K562 (cell line): ENCODE measurements around the gene BOC.

Source experiments
- HNRNPUL1 ChIP-seq: fragments of 200-400 bp; formaldehyde crosslinking; IDR thresholded peaks from 2 replicates; pipeline ENCODE4 v1.6.1; 2017; ENCODE audit warnings: low read length
- ZC3H11A ChIP-seq: IDR thresholded peaks from 2 replicates; pipeline ENCODE4 v1.6.1; 2012; ENCODE audit warnings: low read depth, low read length, improper control_type of control experiment
- TF ChIP-seq, protein P1 (sequence below), 2 experiments: fragments of 450-650 bp in 1 of 2; sonication (generic) in 1 of 2; formaldehyde crosslinking in 1 of 2; IDR thresholded peaks; 2 replicates each; pipeline versions ENCODE4 v1.7.1 to v1.9.0; 2016 to 2022; ENCODE audit warnings: inconsistent platforms in 1 of 2, mild to moderate bottlenecking in 1 of 2, missing genetic modification reagents in 1 of 2

- TF ChIP-seq, protein P1, sequence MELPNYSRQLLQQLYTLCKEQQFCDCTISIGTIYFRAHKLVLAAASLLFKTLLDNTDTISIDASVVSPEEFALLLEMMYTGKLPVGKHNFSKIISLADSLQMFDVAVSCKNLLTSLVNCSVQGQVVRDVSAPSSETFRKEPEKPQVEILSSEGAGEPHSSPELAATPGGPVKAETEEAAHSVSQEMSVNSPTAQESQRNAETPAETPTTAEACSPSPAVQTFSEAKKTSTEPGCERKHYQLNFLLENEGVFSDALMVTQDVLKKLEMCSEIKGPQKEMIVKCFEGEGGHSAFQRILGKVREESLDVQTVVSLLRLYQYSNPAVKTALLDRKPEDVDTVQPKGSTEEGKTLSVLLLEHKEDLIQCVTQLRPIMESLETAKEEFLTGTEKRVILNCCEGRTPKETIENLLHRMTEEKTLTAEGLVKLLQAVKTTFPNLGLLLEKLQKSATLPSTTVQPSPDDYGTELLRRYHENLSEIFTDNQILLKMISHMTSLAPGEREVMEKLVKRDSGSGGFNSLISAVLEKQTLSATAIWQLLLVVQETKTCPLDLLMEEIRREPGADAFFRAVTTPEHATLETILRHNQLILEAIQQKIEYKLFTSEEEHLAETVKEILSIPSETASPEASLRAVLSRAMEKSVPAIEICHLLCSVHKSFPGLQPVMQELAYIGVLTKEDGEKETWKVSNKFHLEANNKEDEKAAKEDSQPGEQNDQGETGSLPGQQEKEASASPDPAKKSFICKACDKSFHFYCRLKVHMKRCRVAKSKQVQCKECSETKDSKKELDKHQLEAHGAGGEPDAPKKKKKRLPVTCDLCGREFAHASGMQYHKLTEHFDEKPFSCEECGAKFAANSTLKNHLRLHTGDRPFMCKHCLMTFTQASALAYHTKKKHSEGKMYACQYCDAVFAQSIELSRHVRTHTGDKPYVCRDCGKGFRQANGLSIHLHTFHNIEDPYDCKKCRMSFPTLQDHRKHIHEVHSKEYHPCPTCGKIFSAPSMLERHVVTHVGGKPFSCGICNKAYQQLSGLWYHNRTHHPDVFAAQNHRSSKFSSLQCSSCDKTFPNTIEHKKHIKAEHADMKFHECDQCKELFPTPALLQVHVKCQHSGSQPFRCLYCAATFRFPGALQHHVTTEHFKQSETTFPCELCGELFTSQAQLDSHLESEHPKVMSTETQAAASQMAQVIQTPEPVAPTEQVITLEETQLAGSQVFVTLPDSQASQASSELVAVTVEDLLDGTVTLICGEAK (IDR thresholded peaks at IDR 0.05), result no peak
- TF ChIP-seq, protein P1 (CRISPR knock-in tag; IDR thresholded peaks at IDR 0.05), result no peak
- TF ChIP-seq ZC3H11A, result no peak
- TF ChIP-seq HNRNPUL1, result no peak
Observed at GRCh38 chr3:113252553-113252952, 41.2 kb downstream of the BOC start.
